GM18873 (cell line): Measurements from ENCODE around the gene PDP2.

ENCODE experiments used
- ATAC-seq: cut with Tn5 transposase; IDR thresholded peaks from one replicate; pipeline ENCODE4 v1.9.1; 2021; ENCODE audit warnings: mild to moderate bottlenecking, moderate library complexity, moderate number of reproducible peaks; ENCODE audit not compliant: unreplicated experiment, low FRiP score

Gene PDP2

DNA sequence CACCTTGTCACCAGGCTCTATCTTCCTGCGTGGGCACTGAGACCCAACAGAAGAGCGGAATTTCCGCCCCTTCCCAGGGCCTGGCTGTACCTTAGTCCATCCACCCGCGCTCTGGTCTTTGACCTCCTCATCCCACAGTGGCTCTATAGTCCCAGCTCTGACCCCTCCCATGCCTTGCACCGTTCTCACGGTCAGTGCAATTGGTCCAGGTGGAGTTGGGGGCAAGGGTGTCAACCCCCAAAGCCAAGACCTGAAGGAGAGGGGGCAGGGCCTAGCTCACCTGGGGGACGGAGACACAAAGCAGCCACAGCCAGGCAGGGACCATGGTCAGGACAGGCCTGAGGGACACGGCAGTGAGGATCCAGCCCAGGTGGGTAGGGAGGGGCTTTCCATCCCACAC is 37.4 kb downstream of the PDP2 start:
- ATAC-seq: no peak

- no peak for ATAC-seq
Observed at GRCh38 chr16:66918355-66918754, 38.0 kb downstream of the PDP2 start.

DNA sequence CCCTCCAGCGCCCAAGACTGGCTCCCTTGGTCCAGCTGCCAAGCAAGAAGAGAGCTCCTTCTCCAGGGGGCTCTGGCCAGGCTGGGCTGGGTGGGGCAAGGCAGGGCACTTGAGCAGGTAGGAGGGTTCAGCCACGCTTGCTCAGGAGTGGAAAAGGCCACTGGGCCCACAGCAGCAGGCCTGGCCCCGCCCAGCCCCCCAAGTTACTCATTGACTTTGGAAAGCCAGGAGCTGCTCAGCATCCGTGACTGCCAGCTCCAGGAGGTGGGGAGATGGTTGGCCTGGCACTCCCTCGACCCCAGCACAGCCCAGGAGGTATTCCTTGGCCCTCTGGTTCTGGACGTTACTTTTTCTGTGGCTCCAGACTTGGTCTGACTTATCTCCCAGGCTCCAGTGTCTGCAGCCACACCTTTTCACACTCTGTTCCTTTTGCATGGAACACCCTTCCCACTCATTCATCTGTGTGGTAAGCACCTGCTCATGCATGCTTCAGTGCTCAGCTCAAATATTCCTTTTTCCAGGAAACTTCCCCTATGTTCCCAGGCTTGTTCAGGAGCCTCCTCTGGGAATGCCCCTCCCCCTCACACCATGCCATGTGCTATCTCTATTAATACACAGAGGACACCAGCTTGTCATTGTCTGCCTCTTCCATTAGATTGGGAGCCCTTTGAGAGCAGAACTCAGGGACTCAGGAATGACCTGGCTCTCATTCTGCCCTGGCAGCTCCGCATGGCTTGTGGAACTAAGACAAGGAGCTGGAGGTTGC is 38.7 kb downstream of the PDP2 start, which contains the start of gene CDH16:
CDH16 (minus strand) TSS at position 83 of the 766 bp plus-strand sequence. CDS start 820 bp downstream, outside the sequence.
- ATAC-seq: no peak

DNA sequence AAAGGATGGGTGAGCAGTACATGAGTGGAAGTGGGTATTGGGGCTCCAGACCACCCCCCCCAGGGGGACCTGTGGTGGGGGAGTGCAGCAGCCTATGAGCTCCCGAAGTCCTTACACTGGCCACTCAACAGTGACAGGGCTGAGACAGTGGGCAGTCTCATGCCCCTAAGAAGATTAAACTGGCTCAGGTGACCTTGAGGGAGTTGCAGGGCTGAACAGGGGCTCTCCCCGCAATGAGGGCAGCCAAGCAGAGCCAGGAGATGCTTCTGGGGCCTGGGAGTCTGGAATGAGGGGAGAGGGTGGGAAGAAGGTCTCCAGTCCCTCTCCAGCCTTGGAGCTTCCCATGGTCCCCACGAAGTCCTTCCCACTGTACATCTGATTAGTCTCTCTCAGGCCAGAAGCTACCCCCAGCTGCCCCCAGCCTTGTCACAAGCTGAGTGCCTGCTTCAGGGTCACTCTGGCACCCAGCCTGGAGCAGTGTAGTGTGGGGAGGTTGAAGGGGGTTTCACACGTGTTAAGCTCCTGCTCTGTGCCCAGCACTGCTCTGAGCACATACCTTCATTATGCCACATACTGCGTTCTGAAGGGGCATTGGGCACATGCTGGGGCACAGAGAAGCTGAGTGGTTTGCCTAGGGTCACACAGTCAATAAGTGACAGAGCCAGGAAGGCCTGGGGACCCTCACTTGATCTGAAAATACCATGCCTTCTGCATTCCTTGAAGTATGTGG is 39.4 kb downstream of the PDP2 start:
- ATAC-seq: no peak

- no peak for ATAC-seq
Observed at GRCh38 chr16:66920299-66920590, 39.9 kb downstream of the PDP2 start.

DNA sequence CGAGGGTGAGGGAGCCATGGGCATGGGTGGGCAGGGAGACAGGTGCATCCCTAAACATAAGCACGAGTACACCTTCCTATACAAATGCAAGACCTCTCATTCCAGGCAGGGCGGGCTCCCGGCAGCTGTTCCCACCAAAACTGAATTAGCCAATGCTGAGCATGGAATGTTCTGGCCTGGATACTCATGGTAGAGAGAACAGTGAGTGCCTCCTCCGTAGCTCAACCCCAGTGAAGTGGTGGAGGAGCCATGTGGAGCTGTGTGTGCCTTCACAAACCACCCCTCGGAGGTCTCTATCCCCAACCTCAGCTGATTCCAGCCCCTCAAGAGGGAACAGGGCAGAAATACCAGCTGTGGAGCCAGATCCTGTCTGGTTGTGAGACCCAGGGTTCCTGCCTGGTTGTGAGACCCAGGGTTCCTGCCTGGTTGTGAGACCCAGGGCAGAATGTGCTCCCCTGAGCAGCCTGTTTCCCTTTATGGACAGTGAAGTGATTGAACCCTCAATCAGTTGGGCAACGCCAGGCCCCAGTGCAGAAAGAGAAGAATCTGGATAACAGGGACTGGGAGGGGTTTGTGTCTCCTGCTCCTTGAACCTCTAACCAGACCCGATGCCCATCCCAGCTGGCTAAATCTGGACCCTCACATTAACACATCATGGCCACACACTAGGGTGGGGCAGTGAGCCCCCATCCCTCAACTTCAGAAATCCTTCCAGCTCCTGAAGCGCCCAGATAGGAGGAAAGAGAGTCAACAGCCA is 40.8 kb downstream of the PDP2 start:
- no peak for ATAC-seq

- no peak for ATAC-seq
Observed at GRCh38 chr16:66921729-66922450, 41.6 kb downstream of the PDP2 start.

DNA sequence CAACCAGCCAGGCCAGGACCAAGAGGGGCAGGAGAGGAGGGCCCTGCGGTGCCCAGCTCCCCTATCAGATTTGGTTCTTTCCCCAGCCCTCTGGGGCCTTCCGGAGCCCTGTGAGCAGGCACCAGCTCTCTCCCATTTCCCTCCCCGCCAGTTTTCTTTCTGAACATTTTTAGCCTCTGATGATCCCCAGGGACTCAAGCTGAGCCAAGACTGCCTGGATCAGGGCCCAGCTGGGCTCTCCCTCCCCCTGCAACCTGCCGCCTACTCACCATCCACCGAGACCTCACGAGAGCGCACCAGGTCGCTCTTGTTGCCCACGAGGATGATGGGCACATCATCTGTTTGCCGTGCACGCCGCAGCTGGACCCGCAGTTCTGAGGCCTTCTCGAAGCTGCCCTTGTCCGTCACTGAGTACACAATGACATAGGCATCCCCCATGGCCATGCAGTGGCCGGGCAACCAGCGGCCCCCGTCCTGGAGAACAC is 43.0 kb downstream of the PDP2 start:
- no peak for ATAC-seq

GRCh38 chr16:66923866-66924265 is 43.6 kb downstream of the PDP2 start:
- no peak for ATAC-seq

DNA sequence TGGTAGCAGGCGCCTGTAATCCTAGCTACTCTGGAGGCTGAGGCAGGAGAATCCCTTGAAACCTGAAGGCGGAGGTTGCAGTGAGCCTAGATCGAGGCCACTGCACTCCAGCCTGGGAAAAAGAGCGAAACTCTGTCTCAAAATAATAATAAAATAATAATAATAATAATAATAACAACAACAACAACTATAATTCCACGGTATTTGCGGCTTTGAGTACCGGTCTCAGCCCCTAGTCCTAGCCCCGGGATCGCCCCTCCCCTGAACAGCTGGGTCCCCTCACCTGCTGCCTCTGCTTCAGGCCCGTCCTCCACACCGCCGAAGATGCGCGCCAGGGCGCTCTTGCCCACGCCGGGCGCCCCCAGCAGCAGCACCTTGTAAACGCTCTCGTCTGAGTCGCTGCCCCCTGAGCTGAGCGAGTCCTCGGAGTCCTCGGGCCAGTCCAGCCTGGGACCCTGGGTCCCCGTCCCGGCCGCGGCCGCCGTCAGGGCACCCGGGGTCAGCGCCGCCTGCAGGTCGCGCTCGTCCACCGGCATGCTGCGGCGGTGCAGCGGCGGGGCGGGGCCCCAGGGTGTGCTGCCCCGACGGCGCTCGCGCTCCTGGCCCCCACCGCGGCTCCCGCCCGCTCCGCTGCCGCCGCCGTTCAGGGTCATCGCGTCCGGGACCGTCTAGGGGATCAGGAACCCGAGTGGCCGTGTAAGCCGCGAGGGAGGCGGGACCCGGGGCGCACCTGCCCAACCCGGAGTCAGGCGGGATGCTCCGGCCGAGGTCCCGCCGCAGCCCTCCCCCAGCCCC is 44.4 kb downstream of the PDP2 start:
- no peak for ATAC-seq

DNA sequence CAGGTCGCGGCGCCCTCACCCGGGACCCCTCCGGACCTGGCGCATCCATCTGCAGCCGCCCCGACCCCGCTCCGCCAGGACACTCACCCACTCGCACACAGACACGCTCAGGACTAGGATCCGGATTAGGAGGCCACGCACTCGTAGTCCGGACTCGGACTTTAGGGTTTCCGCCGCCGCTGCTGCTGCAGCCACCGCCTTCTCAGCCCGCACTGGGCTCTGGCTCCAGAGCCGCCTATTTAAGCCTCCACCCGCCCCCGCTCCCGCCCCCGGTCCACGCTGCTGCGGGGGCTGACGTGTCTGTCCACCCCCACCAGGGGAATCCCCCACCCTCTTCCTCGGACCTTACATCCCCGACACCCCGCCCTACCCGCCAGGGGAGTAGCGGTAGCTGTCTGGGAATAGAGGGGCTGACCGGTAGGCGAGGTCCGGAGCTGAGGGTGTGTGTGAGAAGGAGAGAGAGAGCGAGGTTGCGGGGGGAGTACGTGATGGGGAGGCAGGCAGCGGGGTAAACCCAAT is 45.1 kb downstream of the PDP2 start, which contains the start of gene RRAD:
RRAD (minus strand) TSS at position 214 of the 519 bp plus-strand sequence. CDS start 356 bp downstream, outside the sequence.
- no peak for ATAC-seq

- ATAC-seq: no peak
Observed at GRCh38 chr16:66926171-66926947, 46.0 kb downstream of the PDP2 start.

DNA sequence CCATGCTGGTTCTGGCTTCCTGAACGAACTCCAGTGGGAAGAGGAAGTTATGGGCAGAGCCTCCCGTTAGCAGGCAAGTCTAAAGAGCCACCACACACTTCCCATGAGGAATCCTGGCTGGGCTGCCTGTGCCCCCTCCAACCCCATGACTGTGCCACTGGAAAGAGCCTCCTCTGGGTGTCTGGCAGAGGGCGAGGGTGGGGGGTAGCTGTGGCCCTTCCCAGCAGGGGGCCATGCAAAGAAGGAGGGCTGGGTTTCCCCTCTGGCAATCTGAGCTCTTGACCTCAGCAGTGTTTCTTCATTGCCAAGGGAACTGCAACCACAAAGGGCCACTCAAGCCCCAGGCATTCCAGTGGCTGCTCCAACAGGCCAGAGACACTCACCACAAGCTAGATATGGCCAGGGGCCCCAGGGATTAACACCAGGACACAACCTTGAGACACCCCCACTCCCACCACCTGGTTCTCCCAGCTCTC is 46.7 kb downstream of the PDP2 start:
- no peak for ATAC-seq

GRCh38 chr16:66927918-66928649 is 47.8 kb downstream of the PDP2 start:
- no peak for ATAC-seq

- no peak for ATAC-seq
Observed at GRCh38 chr16:66928702-66929388, 48.5 kb downstream of the PDP2 start.

DNA sequence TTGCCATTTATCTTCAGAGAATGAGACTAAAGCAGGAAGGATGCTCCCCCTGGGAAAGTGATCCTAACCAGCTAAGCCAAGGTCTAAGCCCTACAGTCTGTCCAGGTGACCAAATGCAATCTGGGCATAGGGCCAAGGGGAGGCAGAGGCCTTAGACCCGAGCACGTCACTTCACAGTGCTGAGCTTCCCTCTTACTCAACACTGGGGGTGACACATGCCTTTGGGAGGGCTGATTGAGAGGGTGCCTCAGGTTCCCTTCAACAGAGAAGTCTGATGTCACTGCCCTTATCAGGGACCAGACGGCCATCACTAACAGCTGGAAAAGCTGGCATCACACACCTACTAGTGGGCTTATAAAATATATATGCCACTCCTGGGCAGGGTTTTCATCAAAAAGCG is 49.9 kb downstream of the PDP2 start:
- ATAC-seq: no peak

GRCh38 chr16:66931665-66932064 is 51.4 kb downstream of the PDP2 start:
- ATAC-seq: no peak
